Panc1 (cell line): Measurements from ENCODE around the gene ZNF831. TPM values are rescaled to one million over a fixed set of nuclear protein-coding genes. Genes with fewer than 3 reads are reported as not detected.

Experiments used
- ATAC-seq: fragments of 200-7000 bp; cut with Tn5 transposase; 2 replicates; pipeline ENCODE4 v1.9.1; 2020; ENCODE audit warnings: mild to moderate bottlenecking, moderate library complexity
- BruUV-seq: library from RNA; stranded (reverse); fragments of 400-500 nt; replicated peaks from 2 replicates; lab custom pipeline; 2021; lab: Mats Ljungman, UMichigan
- CTCF ChIA-PET: fragments of 300-600 bp; sonication (Branson Sonifier 250); formaldehyde crosslinking; loops from one replicate; lab custom pipeline; 2022; ENCODE audit warnings: antibody characterized with exemption; lab: Charles Lee
- POLR2A ChIA-PET: fragments of 300-600 bp; sonication (Branson Sonifier 250); formaldehyde crosslinking; loops from one replicate; lab custom pipeline; 2022; ENCODE audit warnings: antibody characterized with exemption; lab: Charles Lee
- DNase-seq: peaks from one replicate; pipeline ENCODE4 v3.0.0-alpha.2; 2010; ENCODE audit warnings: low read depth, low spot score
- H3K27ac ChIP-seq: 2 replicates; pipeline ENCODE4 v1.5.1; 2011; ENCODE audit warnings: mild to moderate bottlenecking, low read length, inconsistent platforms
- H3K27me3 ChIP-seq: fragments of 200-500 bp; sonication (Bioruptor generic); 2 replicates; pipeline ENCODE4 v1.6.0; 2014; ENCODE audit warnings: low read length, inconsistent platforms; ENCODE audit not compliant: control insufficient read depth, insufficient read depth
- H3K36me3 ChIP-seq: fragments of 200-500 bp; sonication (Bioruptor generic); 2 replicates; pipeline ENCODE4 v1.5.1; 2014; ENCODE audit warnings: inconsistent platforms, mild to moderate bottlenecking, low read length, moderate library complexity; ENCODE audit not compliant: control insufficient read depth, insufficient read depth
- H3K4me1 ChIP-seq: 2 replicates; pipeline ENCODE4 v1.5.1; 2011; ENCODE audit warnings: inconsistent platforms, mild to moderate bottlenecking, low read length, moderate library complexity; ENCODE audit not compliant: control insufficient read depth, insufficient read depth
- H3K4me3 ChIP-seq, 2 experiments: 2 replicates each; pipeline ENCODE4 v1.5.1; 2011 to 2012; ENCODE audit warnings: low read depth in 2 of 2, low read length in 2 of 2, mild to moderate bottlenecking in 2 of 2, inconsistent platforms in 1 of 2, moderate library complexity in 1 of 2
- H3K9me3 ChIP-seq: fragments of 200-500 bp; sonication (Bioruptor generic); 2 replicates; pipeline ENCODE4 v1.5.1; 2014; ENCODE audit warnings: low read depth, mild to moderate bottlenecking, inconsistent platforms, low read length, moderate library complexity; ENCODE audit not compliant: control insufficient read depth, insufficient read depth
- POLR2AphosphoS5 ChIP-seq: IDR thresholded peaks from 2 replicates; pipeline ENCODE4 v1.6.1; 2012; ENCODE audit warnings: mild to moderate bottlenecking, low read depth, low read length, moderate library complexity
- REST ChIP-seq, 2 experiments: IDR thresholded peaks; 2 replicates each; pipeline ENCODE4 v1.6.1; 2011 to 2012; ENCODE audit warnings: low read depth in 2 of 2, control low read depth in 1 of 2, low read length in 1 of 2, mild to moderate bottlenecking in 1 of 2, moderate library complexity in 1 of 2; ENCODE audit not compliant: insufficient read depth in 1 of 2
- SIN3A ChIP-seq: IDR thresholded peaks from 2 replicates; pipeline ENCODE4 v1.6.1; 2012; ENCODE audit warnings: low read depth, mild to moderate bottlenecking, low read length, moderate library complexity, borderline replicate concordance; ENCODE audit not compliant: insufficient read depth
- TCF7L2 ChIP-seq: IDR thresholded peaks from 2 replicates; pipeline ENCODE4 v1.6.1; 2011; ENCODE audit warnings: mild to moderate bottlenecking, low read depth, low read length, inconsistent platforms
- in situ Hi-C: cut with HindIII; loops from 2 replicates; pipeline ENCODE4 v1.10.0; 2016; ENCODE audit warnings: low sequenced_read_pairs, low pct_unique_long_range_greater_than_20kb
- intact Hi-C: fragments of 100-400 bp; cut with micrococcal nuclease; formaldehyde crosslinking; loops from one replicate; pipeline ENCODE4 v1.10.0; 2022; ENCODE audit not compliant: unreplicated experiment
- total RNA-seq: library from RNA; stranded (reverse); gene quantifications from one replicate; pipeline ENCODE4 v1.2.1, GENCODE V29; 2021; ENCODE audit not compliant: unreplicated experiment
- TF ChIP-seq, protein P1 (sequence below): fragments of 450-650 bp; IDR thresholded peaks from 2 replicates; pipeline ENCODE4 v1.5.1; 2017; ENCODE audit warnings: mild to moderate bottlenecking

The ZNF831 gene
- total RNA-seq, 1 experiment from 2014 or later = 0.03 TPM

DNA sequence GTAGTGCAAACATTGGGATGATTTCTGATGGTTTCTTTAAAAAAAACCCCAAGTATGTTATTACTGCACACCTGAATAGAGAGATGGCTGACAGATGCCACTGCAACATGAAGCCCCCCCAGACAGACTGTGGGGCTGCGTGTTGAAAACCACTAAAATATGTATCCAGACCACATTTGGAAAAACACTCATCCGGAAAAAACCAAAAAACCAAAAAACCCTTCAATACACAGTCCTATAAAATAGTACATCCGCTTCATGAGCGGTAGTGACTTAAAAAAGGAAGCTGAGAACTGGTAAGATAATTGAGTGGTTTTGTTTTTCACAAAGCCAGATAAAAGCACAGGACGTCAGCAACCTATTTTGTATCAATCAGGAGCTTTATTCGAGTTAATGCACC lies 89.7 kb downstream of the ZNF831 start:
- peaks cover 5% of the 10 kb centered on the region; the same call in 1 of the 2 replicates for H3K9me3 ChIP-seq
- ChIA-PET CTCF (no interaction called here), POLR2A (no interaction called here)
- in situ Hi-C loops (no loop called here), intact Hi-C loops (no loop called here)
- no peaks in the 10 kb centered on the region for H3K4me1 ChIP-seq
- no peak overlapping the region for H3K4me3 ChIP-seq
- DNase-seq (no peak), ATAC-seq (no peak)
- H3K36me3 ChIP-seq = no peaks in the 10 kb centered on the region
- H3K27me3 ChIP-seq = peaks cover 28% of the 10 kb centered on the region
- H3K27ac ChIP-seq = no peak overlapping the region
- BruUV-seq = no TSS peak
- TF ChIP-seq, protein P1, sequence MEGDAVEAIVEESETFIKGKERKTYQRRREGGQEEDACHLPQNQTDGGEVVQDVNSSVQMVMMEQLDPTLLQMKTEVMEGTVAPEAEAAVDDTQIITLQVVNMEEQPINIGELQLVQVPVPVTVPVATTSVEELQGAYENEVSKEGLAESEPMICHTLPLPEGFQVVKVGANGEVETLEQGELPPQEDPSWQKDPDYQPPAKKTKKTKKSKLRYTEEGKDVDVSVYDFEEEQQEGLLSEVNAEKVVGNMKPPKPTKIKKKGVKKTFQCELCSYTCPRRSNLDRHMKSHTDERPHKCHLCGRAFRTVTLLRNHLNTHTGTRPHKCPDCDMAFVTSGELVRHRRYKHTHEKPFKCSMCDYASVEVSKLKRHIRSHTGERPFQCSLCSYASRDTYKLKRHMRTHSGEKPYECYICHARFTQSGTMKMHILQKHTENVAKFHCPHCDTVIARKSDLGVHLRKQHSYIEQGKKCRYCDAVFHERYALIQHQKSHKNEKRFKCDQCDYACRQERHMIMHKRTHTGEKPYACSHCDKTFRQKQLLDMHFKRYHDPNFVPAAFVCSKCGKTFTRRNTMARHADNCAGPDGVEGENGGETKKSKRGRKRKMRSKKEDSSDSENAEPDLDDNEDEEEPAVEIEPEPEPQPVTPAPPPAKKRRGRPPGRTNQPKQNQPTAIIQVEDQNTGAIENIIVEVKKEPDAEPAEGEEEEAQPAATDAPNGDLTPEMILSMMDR = no peak
- TF ChIP-seq SIN3A (no peak), POLR2AphosphoS5 (no peak), TCF7L2 (no peak), REST (IDR thresholded peaks at IDR 0.05; ENCODE audit: insufficient read depth in 1 of 2, low read depth in 2 of 2, low read length in 1 of 2) (no peak)

DNA sequence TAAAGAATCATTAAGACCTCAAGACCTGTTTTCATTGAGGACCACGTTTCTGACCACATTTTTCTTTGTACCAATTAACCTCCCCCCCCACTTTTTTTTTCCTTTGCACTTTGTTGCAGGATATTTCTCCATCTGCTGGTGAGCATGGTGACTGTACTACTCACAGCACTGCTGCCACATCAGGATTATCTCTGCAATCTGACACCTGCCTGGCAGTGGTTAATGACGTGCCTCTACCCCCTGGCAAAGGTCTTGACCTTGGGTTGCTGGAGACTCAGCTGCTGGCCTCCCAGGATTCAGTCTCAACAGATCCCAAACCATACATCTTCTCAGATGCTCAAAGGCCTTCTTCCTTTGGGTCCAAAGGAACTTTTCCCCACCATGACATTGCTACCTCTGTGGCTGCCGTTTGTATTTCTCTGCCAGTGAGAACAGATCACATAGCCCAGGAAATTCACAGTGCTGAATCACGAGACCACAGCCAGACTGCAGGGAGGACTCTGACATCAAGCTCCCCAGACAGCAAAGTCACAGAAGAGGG lies 90.2 kb downstream of the ZNF831 start:
- Histone ChIP-seq H3K27me3 (peaks cover 26% of the 10 kb centered on the region), H3K9me3 (peaks cover 5% of the 10 kb centered on the region; the same call in 1 of the 2 replicates), H3K36me3 (no peaks in the 10 kb centered on the region), H3K27ac (no peak overlapping the region), H3K4me3 (no peak overlapping the region), H3K4me1 (no peaks in the 10 kb centered on the region)
- ATAC-seq (no peak), DNase-seq (no peak)
- in situ Hi-C loops (no loop called here), intact Hi-C loops (no loop called here)
- BruUV-seq = no TSS peak
- CTCF ChIA-PET = no interaction called here
- TF ChIP-seq SIN3A = no peak
- no peak for TF ChIP-seq TCF7L2
- TF ChIP-seq REST (IDR thresholded peaks at IDR 0.05; ENCODE audit: insufficient read depth in 1 of 2, low read depth in 2 of 2, low read length in 1 of 2) = no peak
- TF ChIP-seq, protein P1 = no peak
- no peak for TF ChIP-seq POLR2AphosphoS5
- POLR2A ChIA-PET = no interaction called here
